TTC549 (cell line): ENCODE measurements around the gene HELB.

Source experiments
- FAIRE-seq: peaks from 2 replicates; lab custom pipeline; 2012; peaks lifted over from hg19 to GRCh38; lab: Jason Lieb, UNC

Gene HELB

DNA sequence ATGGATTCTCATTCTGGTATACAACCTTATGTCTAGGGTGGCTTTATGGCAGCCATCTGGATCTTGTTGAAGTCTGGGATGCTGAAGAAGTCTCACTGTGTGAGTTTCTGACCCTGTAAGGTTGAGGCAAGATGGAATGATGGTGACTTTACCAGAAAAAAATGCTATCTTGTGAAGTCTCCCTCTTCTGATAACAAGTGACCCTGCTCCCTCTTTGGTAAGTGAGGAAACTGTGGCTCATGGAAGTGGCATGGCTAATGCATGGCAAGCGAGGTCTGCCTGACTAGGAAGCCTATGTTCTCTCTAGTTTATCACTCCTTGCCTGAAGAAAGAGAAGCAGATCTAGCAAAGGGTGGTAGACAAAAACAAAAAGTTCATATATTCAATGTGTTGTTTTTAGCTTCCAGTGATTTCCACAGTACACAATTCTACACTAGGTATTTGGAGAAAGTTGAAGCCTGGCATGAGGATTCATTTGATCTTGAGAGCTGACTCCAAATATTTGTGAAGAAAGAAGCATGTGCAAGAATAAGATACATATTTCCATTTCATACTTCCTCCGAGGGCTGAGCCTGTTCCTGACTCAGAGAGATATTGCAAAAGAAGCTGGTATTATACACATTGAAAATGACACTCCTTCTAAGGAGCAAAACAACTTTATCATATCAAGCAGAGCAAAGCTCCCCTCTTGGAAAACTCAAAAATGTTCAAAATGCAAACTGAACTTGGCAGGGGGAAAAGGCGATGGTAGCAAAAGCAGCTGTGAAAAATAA lies 63.6 kb downstream of the HELB start:
- no peak for FAIRE-seq

DNA sequence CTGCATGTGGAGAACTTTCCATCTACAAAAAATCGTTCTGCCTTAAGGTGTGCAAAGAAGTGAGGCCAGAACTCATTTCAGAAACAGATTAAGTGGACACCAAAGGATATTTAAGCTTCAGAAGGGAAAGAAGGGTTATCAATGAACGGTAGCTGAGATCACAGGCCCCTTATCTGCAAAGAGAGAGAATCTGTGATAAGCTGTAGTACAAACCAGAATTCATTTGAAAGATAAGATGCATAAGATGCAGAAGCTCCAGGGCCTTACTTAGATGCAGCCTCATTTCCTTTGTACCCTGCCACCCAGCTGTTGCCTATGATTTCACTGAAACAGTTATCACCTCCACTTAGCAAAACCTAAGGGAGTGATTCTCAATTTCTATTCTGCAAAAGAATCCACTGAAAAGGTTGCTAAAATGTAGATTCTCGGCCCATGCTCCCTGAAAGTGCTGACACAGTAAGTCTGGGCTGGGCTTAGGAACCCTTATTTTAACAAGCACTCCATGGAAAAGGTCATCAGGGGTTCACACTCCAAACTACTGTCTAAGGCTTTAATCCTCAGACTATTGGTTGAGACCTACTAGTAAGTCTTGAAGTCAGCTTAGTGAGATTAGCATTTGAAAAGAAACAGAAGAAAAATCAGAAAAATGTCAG lies 64.8 kb downstream of the HELB start:
- no peak for FAIRE-seq

DNA sequence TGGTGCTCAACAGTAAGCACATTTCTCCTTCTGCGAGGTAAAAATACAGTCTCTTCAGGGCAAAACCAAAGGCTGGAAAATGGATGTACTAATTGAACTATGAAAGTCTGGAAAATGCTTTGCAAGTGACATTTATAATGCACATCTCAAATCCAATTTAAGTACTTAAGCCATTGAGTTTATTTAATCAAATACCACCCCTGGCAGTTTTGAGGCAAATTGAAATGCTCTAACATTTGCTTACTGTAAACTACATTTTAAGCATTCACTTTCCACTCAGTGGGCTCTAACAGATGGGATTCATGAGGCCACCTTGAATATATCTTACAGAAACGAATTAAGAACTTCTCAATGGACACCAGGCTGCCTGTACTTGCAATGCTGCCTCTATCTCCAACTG lies 69.7 kb downstream of the HELB start:
- FAIRE-seq, result no peak

DNA sequence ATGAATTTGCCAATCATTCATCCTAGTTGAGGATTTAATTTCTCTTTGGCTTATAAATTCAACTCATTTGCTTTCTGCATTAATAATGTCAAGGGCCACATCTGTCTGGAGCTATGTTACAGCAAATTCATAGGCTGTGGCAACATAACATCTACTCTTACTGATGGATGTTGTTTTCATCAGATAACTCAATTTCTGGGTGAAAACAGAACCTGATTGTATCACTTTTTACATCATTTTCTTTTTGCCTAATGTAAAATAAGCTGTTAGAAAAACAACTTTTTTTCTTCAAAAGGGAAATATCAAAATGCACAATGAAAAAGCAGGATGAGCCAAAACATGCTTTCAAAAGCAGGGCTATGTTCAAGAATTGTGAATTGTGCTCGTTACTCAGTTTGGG lies 73.3 kb downstream of the HELB start:
- FAIRE-seq, result no peak

DNA sequence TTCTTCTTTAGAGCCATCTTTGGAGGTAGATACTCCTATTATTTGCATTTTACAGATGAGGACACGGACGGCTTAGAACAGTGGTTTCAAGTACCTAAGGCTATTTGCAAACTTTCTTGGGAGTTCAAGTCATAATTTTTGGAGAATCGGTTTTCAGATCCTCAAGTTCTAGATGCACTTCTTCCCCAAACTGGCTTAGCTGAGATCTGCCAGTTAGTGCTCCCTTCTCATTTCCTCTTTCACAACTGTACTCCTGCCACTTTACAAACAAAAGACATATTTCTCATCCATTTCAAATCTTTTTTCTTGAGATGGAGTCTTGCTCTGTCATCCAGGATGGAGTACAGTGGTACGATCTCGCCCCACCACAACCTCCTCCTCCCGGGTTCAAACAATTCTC lies 77.3 kb downstream of the HELB start:
- no peak for FAIRE-seq

DNA sequence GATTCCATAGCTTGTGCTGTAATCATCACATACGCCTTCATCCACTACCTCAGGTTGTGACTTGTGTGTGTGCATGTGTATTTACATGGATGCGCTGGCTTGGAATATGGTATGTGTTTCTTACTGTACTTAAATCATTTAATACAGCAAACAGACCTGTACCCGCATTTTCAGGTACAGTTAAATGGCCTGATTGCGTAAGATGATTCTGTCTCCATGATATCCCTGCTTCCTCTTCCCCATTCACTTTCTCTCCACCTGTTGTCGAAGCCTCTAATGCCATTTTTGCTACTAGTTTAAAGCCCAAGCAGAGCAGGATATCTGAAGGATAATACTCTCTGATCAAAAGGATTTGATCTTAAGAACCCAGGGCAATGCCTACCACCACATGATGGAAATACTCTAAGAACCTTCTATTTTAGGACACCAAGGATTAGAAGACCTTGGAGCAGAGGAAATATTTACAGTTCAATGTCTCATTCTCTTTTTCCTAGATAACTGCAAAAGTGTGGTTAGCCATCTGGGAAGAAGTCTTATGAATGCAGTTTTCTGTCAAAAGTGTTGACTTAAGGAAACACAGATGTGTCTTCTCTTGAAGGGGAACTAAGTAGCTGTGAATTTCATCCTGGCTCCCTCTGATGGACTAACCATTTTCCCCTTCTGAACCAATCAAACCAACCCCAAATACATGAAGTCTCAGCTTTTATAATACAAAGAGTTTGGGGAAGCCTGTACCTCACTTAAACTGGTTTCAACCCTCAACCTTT lies 78.7 kb downstream of the HELB start:
- FAIRE-seq, result no peak

DNA sequence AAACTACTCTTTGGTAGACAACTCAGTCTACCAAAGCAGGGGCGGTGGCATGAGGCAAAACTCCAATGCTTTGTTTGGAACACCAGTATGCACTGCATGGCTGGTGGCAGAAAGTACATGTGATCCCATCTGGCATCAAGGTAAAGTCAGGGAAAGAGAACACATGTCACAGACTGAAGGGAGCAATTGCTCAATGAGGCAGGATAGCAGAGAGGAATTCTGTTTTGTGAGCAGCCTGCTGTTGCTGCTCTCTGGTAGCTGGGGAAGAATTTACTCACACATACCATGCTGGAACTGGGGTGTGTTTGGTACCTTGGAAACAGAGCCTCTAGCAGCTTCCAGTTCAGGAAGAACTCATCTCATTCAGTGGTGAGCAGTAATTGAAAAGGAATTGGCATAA lies 84.8 kb downstream of the HELB start:
- FAIRE-seq, result no peak
